ENCODE measurements around the gene IFNA1. TPM values are rescaled to one million over a fixed set of nuclear protein-coding genes. Genes with fewer than 3 reads are reported as not detected.
"Not testable (repeated sequence)": the region's sequence is repeated elsewhere in the genome, so short reads cannot be mapped to it uniquely, and the experiment has no call there.

IFNA1 gene
- polyA plus RNA-seq (2014; cell fraction: cytosol; rRNA removed) = not detected in 2 replicates
- not detected in 2 replicates for polyA plus RNA-seq (2014; cell fraction: nucleus; rRNA removed)

GRCh38 chr9:21440139-21440538 is at the start of gene IFNA1:
Gene IFNA1 (plus strand): TSS chr9:21440439. CDS start chr9:21440508, 69 bp downstream.
- no peak for DNase-seq (ENCODE audit: low spot score)

- DNase-seq (ENCODE audit: low spot score) = peak; percentile 2
Measured at GRCh38 chr9:21392270-21392669, 48.0 kb upstream of the IFNA1 start.

GRCh38 chr9:21395778-21396717 is 44.2 kb upstream of the IFNA1 start:
- peak; percentile 7 for DNase-seq (ENCODE audit: low spot score)

- no peak for DNase-seq (ENCODE audit: low spot score)
Measured at GRCh38 chr9:21398955-21399489, 41.2 kb upstream of the IFNA1 start.

- DNase-seq (ENCODE audit: low spot score) = no peak
Measured at GRCh38 chr9:21399956-21400355, 40.3 kb upstream of the IFNA1 start.

- DNase-seq (ENCODE audit: low spot score) = no peak
Measured at GRCh38 chr9:21402386-21403251, 37.6 kb upstream of the IFNA1 start.

- no peak for DNase-seq (ENCODE audit: low spot score)
Measured at GRCh38 chr9:21404146-21404545, 36.1 kb upstream of the IFNA1 start.

- DNase-seq (ENCODE audit: low spot score) = no peak
Measured at GRCh38 chr9:21408817-21409216, 31.4 kb upstream of the IFNA1 start, which contains the start of gene IFNA8. Gene IFNA8 (plus strand): TSS chr9:21409117. CDS start chr9:21409177, 60 bp downstream.

- no peak for DNase-seq (ENCODE audit: low spot score)
Measured at GRCh38 chr9:21412107-21412506, 28.1 kb upstream of the IFNA1 start.

GRCh38 chr9:21413151-21413550 is 27.1 kb upstream of the IFNA1 start:
- no peak for DNase-seq (ENCODE audit: low spot score)

GRCh38 chr9:21413624-21414023 is 26.6 kb upstream of the IFNA1 start:
- DNase-seq (ENCODE audit: low spot score) = no peak

GRCh38 chr9:21414220-21414940 is 25.9 kb upstream of the IFNA1 start:
- no peak for DNase-seq (ENCODE audit: low spot score)

- no peak for DNase-seq (ENCODE audit: low spot score)
Measured at GRCh38 chr9:21415493-21416267, 24.6 kb upstream of the IFNA1 start.

GRCh38 chr9:21428235-21428634 is 12.0 kb upstream of the IFNA1 start:
- DNase-seq (ENCODE audit: low spot score) = no peak

GRCh38 chr9:21429191-21429590 is 11.0 kb upstream of the IFNA1 start:
- no peak for DNase-seq (ENCODE audit: low spot score)

GRCh38 chr9:21432672-21433425 is 7.4 kb upstream of the IFNA1 start:
- DNase-seq (ENCODE audit: low spot score) = no peak

- DNase-seq (ENCODE audit: low spot score) = peak; percentile 0
Measured at GRCh38 chr9:21434202-21435014, 5.8 kb upstream of the IFNA1 start.

GRCh38 chr9:21435015-21435383 is 5.2 kb upstream of the IFNA1 start:
- not testable (repeated sequence) for DNase-seq (ENCODE audit: low spot score)
